Calu3 (cell line): Measurements from ENCODE around the gene FAM219A. TPM values are rescaled to one million over a fixed set of nuclear protein-coding genes. Genes with fewer than 3 reads are reported as not detected.

Experiments
- BruUV-seq: library from RNA; stranded (reverse); fragments of 400-500 nt; replicated peaks from 2 replicates; lab custom pipeline; 2021; lab: Mats Ljungman, UMichigan
- CTCF ChIA-PET: fragments of 300-600 bp; sonication (Branson Sonifier 250); formaldehyde crosslinking; loops from one replicate; lab custom pipeline; 2022; ENCODE audit warnings: antibody characterized with exemption; lab: Charles Lee
- DNase-seq: peaks from one replicate; pipeline ENCODE4 v3.0.0; 2022
- H3K27ac Mint-ChIP-seq: one replicate; pipeline ENCODE4 v1.8.0; 2022; ENCODE audit warnings: mixed read lengths; ENCODE audit not compliant: unreplicated experiment
- H3K27me3 Mint-ChIP-seq: one replicate; pipeline ENCODE4 v1.8.0; 2022; ENCODE audit warnings: mixed read lengths; ENCODE audit not compliant: unreplicated experiment
- H3K36me3 Mint-ChIP-seq: one replicate; pipeline ENCODE4 v1.8.0; 2022; ENCODE audit warnings: mild to moderate bottlenecking, moderate library complexity, mixed read lengths; ENCODE audit not compliant: insufficient read depth, unreplicated experiment
- H3K4me1 Mint-ChIP-seq: one replicate; pipeline ENCODE4 v1.8.0; 2022; ENCODE audit warnings: mild to moderate bottlenecking, low read depth, mixed read lengths; ENCODE audit not compliant: unreplicated experiment
- H3K4me3 Mint-ChIP-seq: one replicate; pipeline ENCODE4 v1.8.0; 2022; ENCODE audit warnings: mild to moderate bottlenecking, low read depth, moderate library complexity, mixed read lengths; ENCODE audit not compliant: unreplicated experiment
- H3K9me3 Mint-ChIP-seq: one replicate; pipeline ENCODE4 v1.8.0; 2022; ENCODE audit warnings: low read depth, mixed read lengths; ENCODE audit not compliant: unreplicated experiment
- CTCF ChIP-seq: fragments of 200-600 bp; IDR thresholded peaks from one replicate; pipeline ENCODE4 v1.8.0; 2022; ENCODE audit warnings: antibody characterized with exemption; ENCODE audit not compliant: unreplicated experiment
- intact Hi-C: fragments of 100-400 bp; cut with micrococcal nuclease; formaldehyde crosslinking; loops from one replicate; pipeline ENCODE4 v1.10.0; 2022; ENCODE audit not compliant: unreplicated experiment
- total RNA-seq: library from RNA; stranded (reverse); gene quantifications from 2 replicates; pipeline ENCODE4 v1.2.3, GENCODE V29; 2022

FAM219A gene
- total RNA-seq, 1 experiment from 2014 or later, result 13.1 TPM

- peaks cover 91% of the 10 kb centered on the region for H3K27me3 Mint-ChIP-seq
Observed at GRCh38 chr9:34491596-34491995, 33.2 kb upstream of the FAM219A start.

GRCh38 chr9:34490760-34491159, 32.4 kb upstream of the FAM219A start:
- CTCF ChIA-PET, result interaction anchor here (0.5 kb wide), 2 partner anchors 23 to 417 kb away, joined by 3 to 6 read pairs; no protein-coding TSS in a partner anchor
- Mint-ChIP-seq H3K4me1 (no peaks in the 10 kb centered on the region), H3K9me3 (no peaks in the 10 kb centered on the region), H3K4me3 (no peak overlapping the region), H3K27ac (no peak overlapping the region), H3K36me3 (no peaks in the 10 kb centered on the region), H3K27me3 (peaks cover 83% of the 10 kb centered on the region)
- no TSS peak for BruUV-seq
- no peak for DNase-seq
- TF ChIP-seq CTCF, result no peak
- intact Hi-C loops, result no loop called here

More at GRCh38 chr9:34491596-34491995, 33.2 kb upstream of the FAM219A start:
- BruUV-seq, result no TSS peak
- CTCF ChIA-PET, result no interaction called here
- H3K4me3 Mint-ChIP-seq, result no peak overlapping the region
- no peak overlapping the region for H3K27ac Mint-ChIP-seq
- no peak for DNase-seq
- no peaks in the 10 kb centered on the region for H3K36me3 Mint-ChIP-seq
- intact Hi-C loops, result no loop called here
- no peaks in the 10 kb centered on the region for H3K9me3 Mint-ChIP-seq
- H3K4me1 Mint-ChIP-seq, result no peaks in the 10 kb centered on the region
- TF ChIP-seq CTCF, result no peak

GRCh38 chr9:34490360-34490759, 32.0 kb upstream of the FAM219A start:
- Mint-ChIP-seq H3K9me3 (no peaks in the 10 kb centered on the region), H3K4me3 (no peak overlapping the region), H3K27me3 (peaks cover 79% of the 10 kb centered on the region), H3K27ac (no peak overlapping the region), H3K4me1 (no peaks in the 10 kb centered on the region), H3K36me3 (no peaks in the 10 kb centered on the region)
- intact Hi-C loops, result no loop called here
- TF ChIP-seq CTCF, result no peak
- BruUV-seq, result no TSS peak
- no peak for DNase-seq
- CTCF ChIA-PET, result interaction anchor here (0.5 kb wide), 2 partner anchors 22 to 417 kb away, joined by 3 to 6 read pairs; no protein-coding TSS in a partner anchor

GRCh38 chr9:34486572-34486971, 28.2 kb upstream of the FAM219A start:
- TF ChIP-seq CTCF, result no peak
- Mint-ChIP-seq H3K27ac (no peak overlapping the region), H3K4me1 (no peaks in the 10 kb centered on the region), H3K4me3 (no peak overlapping the region), H3K9me3 (no peaks in the 10 kb centered on the region), H3K27me3 (peaks cover 41% of the 10 kb centered on the region), H3K36me3 (no peaks in the 10 kb centered on the region)
- CTCF ChIA-PET, result no interaction called here
- BruUV-seq, result no TSS peak
- DNase-seq, result no peak
- intact Hi-C loops, result no loop called here
